Measurements from ENCODE around the gene ZCCHC4.

GRCh38 chr4:25313201-25313895 lies 774 bp downstream of the ZCCHC4 start:
- TF ChIP-seq CTCF (IDR thresholded peaks at IDR 0.05) (no peak), POLR2AphosphoS5 (IDR thresholded peaks at IDR 0.05) (no peak)
